ENCODE data around the gene KMT2B.

Gene KMT2B

DNA sequence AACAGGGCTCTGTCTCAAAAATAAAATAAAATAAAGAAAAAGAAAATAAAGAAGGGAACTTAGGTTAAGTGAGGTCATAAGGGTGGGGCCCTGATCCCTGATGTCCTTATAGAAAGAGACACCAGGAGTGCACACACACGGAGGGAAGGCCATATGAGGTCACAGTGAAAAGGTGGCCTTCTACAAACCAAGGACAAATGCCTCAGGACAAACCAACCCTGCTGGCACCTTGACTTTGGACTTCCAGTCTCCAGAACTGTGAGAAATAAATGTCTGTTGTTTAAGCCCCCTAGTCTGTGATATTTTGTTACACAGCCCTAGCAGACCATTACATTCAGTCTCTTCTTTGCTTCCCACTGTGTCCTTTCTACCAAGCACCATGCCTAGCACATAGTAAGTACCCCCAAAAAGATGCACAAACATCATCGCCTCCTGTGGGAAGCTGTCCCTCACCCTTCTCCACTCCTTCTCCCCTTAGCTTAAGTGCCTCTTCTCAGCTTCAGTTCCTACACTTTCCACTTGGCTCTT, 21.8 kb upstream of the KMT2B start:
- no peak overlapping the region for H4K8ac ChIP-seq (ENCODE audit: low read length)
- H3K36me3 ChIP-seq (ENCODE audit: control insufficient read depth in 1 of 2, insufficient read depth in 2 of 2, low read depth in 1 of 2, low read length in 2 of 2) = no peaks in the 10 kb centered on the region
- H3K23ac ChIP-seq (ENCODE audit: low read length in 2 of 2) = no peak overlapping the region
- no peak overlapping the region for H3K4me2 ChIP-seq (ENCODE audit: low read length, poor library complexity, severe bottlenecking)
- H3K14ac ChIP-seq (ENCODE audit: low read length in 2 of 2) = no peak overlapping the region
- H3K9me3 ChIP-seq (ENCODE audit: control insufficient read depth, low read length) = no peaks in the 10 kb centered on the region
- 87% methylated on average over 2 of the region's 2 CpGs for WGBS
- no peak overlapping the region for H2AK5ac ChIP-seq (ENCODE audit: low read length, severe bottlenecking)
- H2BK15ac ChIP-seq (ENCODE audit: low read depth, poor library complexity, severe bottlenecking) = no peak overlapping the region
- H2AFZ ChIP-seq (ENCODE audit: low read depth, low read length) = no peak overlapping the region
- no peaks in the 10 kb centered on the region for H3K79me1 ChIP-seq (replicated peaks; ENCODE audit: low read length, poor library complexity, severe bottlenecking)
- no peak overlapping the region for H2BK5ac ChIP-seq (ENCODE audit: low read depth, low read length, poor library complexity, severe bottlenecking)
- H3K4ac ChIP-seq (ENCODE audit: low read depth in 1 of 2, low read length in 2 of 2) = no peak overlapping the region
- H2BK120ac ChIP-seq (ENCODE audit: low read depth, low read length) = no peak overlapping the region
- H4K91ac ChIP-seq (ENCODE audit: low read length) = no peak overlapping the region
- H3K4me3 ChIP-seq (ENCODE audit: insufficient read depth in 1 of 2, low read depth in 1 of 2, low read length in 2 of 2) = no peak overlapping the region
- H3K27ac ChIP-seq (ENCODE audit: low read length, poor library complexity, severe bottlenecking) = no peak overlapping the region
- H3K27me3 ChIP-seq (ENCODE audit: control insufficient read depth in 1 of 2, insufficient read depth in 1 of 2, low read length in 2 of 2) = peaks cover 3 to 9% of the 10 kb centered on the region in 2 experiments
- DNase-seq = no peak
- H3K18ac ChIP-seq (ENCODE audit: low read depth in 1 of 2, low read length in 2 of 2) = no peak overlapping the region
- no peaks in the 10 kb centered on the region for H3K4me1 ChIP-seq (ENCODE audit: control insufficient read depth, insufficient read depth, low read depth, low read length)
- no peak overlapping the region for H3K9ac ChIP-seq (ENCODE audit: low read length)
- H2BK12ac ChIP-seq (ENCODE audit: low read length in 2 of 2) = no peak overlapping the region

DNA sequence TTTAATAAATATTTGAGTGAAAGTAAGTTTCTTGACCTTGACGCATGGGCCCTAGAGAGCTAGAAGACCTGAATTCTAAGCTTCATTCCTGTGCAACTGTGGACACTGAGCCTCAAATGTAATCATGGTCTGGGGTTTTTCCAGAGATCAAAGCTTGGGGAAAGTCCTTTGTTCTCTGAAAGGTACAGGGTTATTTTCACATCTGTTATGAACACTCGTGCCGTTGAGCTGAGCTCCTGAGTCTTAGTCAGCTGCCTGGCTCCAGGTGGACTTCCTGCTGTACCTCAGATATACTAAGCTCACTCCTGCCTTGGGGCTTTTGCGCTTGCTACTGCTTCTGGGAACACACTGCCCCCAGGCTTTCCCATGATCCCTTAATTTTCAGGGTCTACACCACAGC, 21.0 kb upstream of the KMT2B start:
- Histone ChIP-seq H3K14ac (ENCODE audit: low read length in 2 of 2) (no peak overlapping the region), H2BK12ac (ENCODE audit: low read length in 2 of 2) (no peak overlapping the region), H2BK5ac (ENCODE audit: low read depth, low read length, poor library complexity, severe bottlenecking) (no peak overlapping the region), H3K9ac (ENCODE audit: low read length) (no peak overlapping the region), H3K27me3 (ENCODE audit: control insufficient read depth in 1 of 2, insufficient read depth in 1 of 2, low read length in 2 of 2) (peaks cover 3 to 9% of the 10 kb centered on the region in 2 experiments), H3K4me2 (ENCODE audit: low read length, poor library complexity, severe bottlenecking) (no peak overlapping the region), H3K27ac (ENCODE audit: low read length, poor library complexity, severe bottlenecking) (no peak overlapping the region), H4K8ac (ENCODE audit: low read length) (no peak overlapping the region), H3K79me1 (replicated peaks; ENCODE audit: low read length, poor library complexity, severe bottlenecking) (no peaks in the 10 kb centered on the region), H2BK120ac (ENCODE audit: low read depth, low read length) (no peak overlapping the region), H2AK5ac (ENCODE audit: low read length, severe bottlenecking) (no peak overlapping the region), H3K4me3 (ENCODE audit: insufficient read depth in 1 of 2, low read depth in 1 of 2, low read length in 2 of 2) (no peak overlapping the region), H3K4ac (ENCODE audit: low read depth in 1 of 2, low read length in 2 of 2) (no peak overlapping the region), H3K36me3 (ENCODE audit: control insufficient read depth in 1 of 2, insufficient read depth in 2 of 2, low read depth in 1 of 2, low read length in 2 of 2) (no peaks in the 10 kb centered on the region), H4K91ac (ENCODE audit: low read length) (no peak overlapping the region), H2AFZ (ENCODE audit: low read depth, low read length) (no peak overlapping the region), H2BK15ac (ENCODE audit: low read depth, poor library complexity, severe bottlenecking) (no peak overlapping the region), H3K23ac (ENCODE audit: low read length in 2 of 2) (no peak overlapping the region), H3K9me3 (ENCODE audit: control insufficient read depth, low read length) (no peaks in the 10 kb centered on the region), H3K4me1 (ENCODE audit: control insufficient read depth, insufficient read depth, low read depth, low read length) (no peaks in the 10 kb centered on the region), H3K18ac (ENCODE audit: low read depth in 1 of 2, low read length in 2 of 2) (no peak overlapping the region)
- no peak for DNase-seq
- 94% methylated on average over 4 of the region's 4 CpGs for WGBS

GRCh38 chr19:35702223-35703012, 15.4 kb upstream of the KMT2B start:
- Histone ChIP-seq H3K27ac (ENCODE audit: low read length, poor library complexity, severe bottlenecking) (no peak overlapping the region), H2BK15ac (ENCODE audit: low read depth, poor library complexity, severe bottlenecking) (no peak overlapping the region), H3K4me2 (ENCODE audit: low read length, poor library complexity, severe bottlenecking) (peak overlapping the region; percentile 74), H3K79me1 (replicated peaks; ENCODE audit: low read length, poor library complexity, severe bottlenecking) (no peaks in the 10 kb centered on the region), H2BK5ac (ENCODE audit: low read depth, low read length, poor library complexity, severe bottlenecking) (no peak overlapping the region), H3K36me3 (ENCODE audit: control insufficient read depth in 1 of 2, insufficient read depth in 2 of 2, low read depth in 1 of 2, low read length in 2 of 2) (no peaks in the 10 kb centered on the region), H2BK12ac (ENCODE audit: low read length in 2 of 2) (peak overlapping the region in 1 of 2 experiments; percentile 72), H3K4me3 (ENCODE audit: insufficient read depth in 1 of 2, low read depth in 1 of 2, low read length in 2 of 2) (peak overlapping the region; percentile 57 to 89), H2AK5ac (ENCODE audit: low read length, severe bottlenecking) (no peak overlapping the region), H4K91ac (ENCODE audit: low read length) (no peak overlapping the region), H4K8ac (ENCODE audit: low read length) (peak overlapping the region; percentile 92), H3K4me1 (ENCODE audit: control insufficient read depth, insufficient read depth, low read depth, low read length) (peaks cover 7% of the 10 kb centered on the region), H3K14ac (ENCODE audit: low read length in 2 of 2) (no peak overlapping the region), H2AFZ (ENCODE audit: low read depth, low read length) (peak overlapping the region; percentile 44), H3K9me3 (ENCODE audit: control insufficient read depth, low read length) (no peaks in the 10 kb centered on the region), H2BK120ac (ENCODE audit: low read depth, low read length) (no peak overlapping the region), H3K18ac (ENCODE audit: low read depth in 1 of 2, low read length in 2 of 2) (no peak overlapping the region), H3K27me3 (ENCODE audit: control insufficient read depth in 1 of 2, insufficient read depth in 1 of 2, low read length in 2 of 2) (peaks cover 0 to 4% of the 10 kb centered on the region in 2 experiments), H3K9ac (ENCODE audit: low read length) (peak overlapping the region; percentile 65), H3K4ac (ENCODE audit: low read depth in 1 of 2, low read length in 2 of 2) (no peak overlapping the region), H3K23ac (ENCODE audit: low read length in 2 of 2) (no peak overlapping the region)
- under 1% methylated on average over 48 of the region's 50 CpGs for WGBS
- DNase-seq = peak; percentile 98

DNA sequence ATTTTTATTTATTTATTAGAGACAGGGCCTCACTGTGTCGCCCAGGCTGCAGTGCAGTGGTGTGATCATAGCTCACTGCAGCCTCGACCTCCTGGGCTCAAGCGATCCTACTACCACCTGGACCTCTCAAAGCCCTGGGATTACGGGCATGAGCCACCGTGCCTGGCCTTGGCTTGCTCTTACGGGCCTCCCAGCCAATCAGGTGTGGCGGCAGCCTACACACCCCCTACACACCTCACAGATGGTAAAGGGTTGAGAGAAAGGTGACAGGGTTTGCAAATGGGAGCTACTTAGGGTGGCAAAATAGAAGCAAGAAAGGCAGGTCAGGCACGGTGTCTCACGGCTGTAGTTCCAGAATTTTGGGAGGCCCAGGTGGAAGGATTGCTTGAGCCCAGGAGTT, 14.5 kb upstream of the KMT2B start:
- Histone ChIP-seq H2BK12ac (ENCODE audit: low read length in 2 of 2) (no peak overlapping the region), H3K27me3 (ENCODE audit: control insufficient read depth in 1 of 2, insufficient read depth in 1 of 2, low read length in 2 of 2) (peaks cover 2 to 4% of the 10 kb centered on the region in 2 experiments), H3K23ac (ENCODE audit: low read length in 2 of 2) (no peak overlapping the region), H3K9ac (ENCODE audit: low read length) (no peak overlapping the region), H2AK5ac (ENCODE audit: low read length, severe bottlenecking) (no peak overlapping the region), H4K91ac (ENCODE audit: low read length) (peak overlapping the region; percentile 32), H3K4me3 (ENCODE audit: insufficient read depth in 1 of 2, low read depth in 1 of 2, low read length in 2 of 2) (no peak overlapping the region), H2BK120ac (ENCODE audit: low read depth, low read length) (no peak overlapping the region), H3K4ac (ENCODE audit: low read depth in 1 of 2, low read length in 2 of 2) (no peak overlapping the region), H2AFZ (ENCODE audit: low read depth, low read length) (no peak overlapping the region), H3K79me1 (replicated peaks; ENCODE audit: low read length, poor library complexity, severe bottlenecking) (no peaks in the 10 kb centered on the region), H3K4me2 (ENCODE audit: low read length, poor library complexity, severe bottlenecking) (no peak overlapping the region), H3K4me1 (ENCODE audit: control insufficient read depth, insufficient read depth, low read depth, low read length) (peaks cover 7% of the 10 kb centered on the region), H3K9me3 (ENCODE audit: control insufficient read depth, low read length) (no peaks in the 10 kb centered on the region), H3K27ac (ENCODE audit: low read length, poor library complexity, severe bottlenecking) (no peak overlapping the region), H3K14ac (ENCODE audit: low read length in 2 of 2) (no peak overlapping the region), H3K36me3 (ENCODE audit: control insufficient read depth in 1 of 2, insufficient read depth in 2 of 2, low read depth in 1 of 2, low read length in 2 of 2) (no peaks in the 10 kb centered on the region), H3K18ac (ENCODE audit: low read depth in 1 of 2, low read length in 2 of 2) (no peak overlapping the region), H4K8ac (ENCODE audit: low read length) (no peak overlapping the region), H2BK15ac (ENCODE audit: low read depth, poor library complexity, severe bottlenecking) (no peak overlapping the region), H2BK5ac (ENCODE audit: low read depth, low read length, poor library complexity, severe bottlenecking) (no peak overlapping the region)
- no peak for DNase-seq
- 69% methylated on average over 5 of the region's 9 CpGs for WGBS

All from mesenchymal stem cell (in vitro differentiated cells and primary cell).